ENCODE results near the gene SMAD6. TPM values are rescaled to one million over a fixed set of nuclear protein-coding genes. Genes with fewer than 3 reads are reported as not detected.

The SMAD6 gene
- total RNA-seq, 2 experiments from 2014 or later: 0.25 to 0.41 TPM

- no peak overlapping the region for H3K4me3 Mint-ChIP-seq
- no peak for ATAC-seq
- H3K27me3 Mint-ChIP-seq: peaks cover 2% of the 10 kb centered on the region
- no peaks in the 10 kb centered on the region for H3K4me1 Mint-ChIP-seq (ENCODE audit: low read depth)
- intact Hi-C loops (cut with micrococcal nuclease): no loop called here
- ChIA-PET CTCF (interaction anchor here (0.8 kb wide), 1 partner anchor 9 kb away, joined by 3 read pairs; no protein-coding TSS in a partner anchor), POLR2A (no interaction called here)
- H3K36me3 Mint-ChIP-seq (ENCODE audit: low read depth): no peaks in the 10 kb centered on the region
- H3K27ac Mint-ChIP-seq: no peak overlapping the region
- no peaks in the 10 kb centered on the region for H3K9me3 Mint-ChIP-seq
- no peak for TF ChIP-seq CTCF (IDR thresholded peaks at IDR 0.05)
- DNase-seq: no peak
Observed at GRCh38 chr15:66798426-66799061, 96.5 kb downstream of the SMAD6 start.

GRCh38 chr15:66799242-66799641, 97.2 kb downstream of the SMAD6 start:
- intact Hi-C loops (cut with micrococcal nuclease): no loop called here
- Mint-ChIP-seq H3K36me3 (ENCODE audit: low read depth) (no peaks in the 10 kb centered on the region), H3K27ac (no peak overlapping the region), H3K4me1 (ENCODE audit: low read depth) (no peaks in the 10 kb centered on the region), H3K27me3 (peaks cover 2% of the 10 kb centered on the region), H3K4me3 (no peak overlapping the region), H3K9me3 (no peaks in the 10 kb centered on the region)
- TF ChIP-seq CTCF (IDR thresholded peaks at IDR 0.05): no peak
- no peak for DNase-seq
- no peak for ATAC-seq
- POLR2A ChIA-PET: no interaction called here
- CTCF ChIA-PET: no interaction called here

GRCh38 chr15:66800584-66801235, 98.7 kb downstream of the SMAD6 start:
- peaks cover 2% of the 10 kb centered on the region for H3K27me3 Mint-ChIP-seq
- ATAC-seq (no peak), DNase-seq (no peak)
- no peaks in the 10 kb centered on the region for H3K9me3 Mint-ChIP-seq
- intact Hi-C loops (cut with micrococcal nuclease): no loop called here
- no peak overlapping the region for H3K27ac Mint-ChIP-seq
- H3K4me1 Mint-ChIP-seq (ENCODE audit: low read depth): no peaks in the 10 kb centered on the region
- H3K36me3 Mint-ChIP-seq (ENCODE audit: low read depth): no peaks in the 10 kb centered on the region
- TF ChIP-seq CTCF (IDR thresholded peaks at IDR 0.05): no peak
- POLR2A ChIA-PET: interaction anchor here (0.8 kb wide), 1 partner anchor 51 kb away, joined by 3 read pairs; no protein-coding TSS in a partner anchor
- CTCF ChIA-PET: no interaction called here
- H3K4me3 Mint-ChIP-seq: no peak overlapping the region

- Mint-ChIP-seq H3K4me3 (no peak overlapping the region), H3K4me1 (ENCODE audit: low read depth) (no peaks in the 10 kb centered on the region), H3K9me3 (no peaks in the 10 kb centered on the region), H3K36me3 (ENCODE audit: low read depth) (no peaks in the 10 kb centered on the region), H3K27ac (no peak overlapping the region), H3K27me3 (peaks cover 2% of the 10 kb centered on the region)
- ATAC-seq (no peak), DNase-seq (no peak)
- POLR2A ChIA-PET: interaction anchor here (0.8 kb wide), 1 partner anchor 50 kb away, joined by 3 read pairs; no protein-coding TSS in a partner anchor
- CTCF ChIA-PET: no interaction called here
- no peak for TF ChIP-seq CTCF (IDR thresholded peaks at IDR 0.05)
- intact Hi-C loops (cut with micrococcal nuclease): no loop called here
Observed at GRCh38 chr15:66801266-66801665, 99.2 kb downstream of the SMAD6 start.

All from activated CD8-positive, alpha-beta T cell treated with anti-CD3 and anti-CD28 coated beads for 36 hours (primary cell).